B cell (primary cell): ENCODE measurements around the gene ZDHHC1.

Source experiments
- CTCF ChIP-seq: fragments of 200-600 bp; IDR thresholded peaks from one replicate; pipeline ENCODE4 v1.8.0; 2022; ENCODE audit warnings: antibody characterized with exemption, mild to moderate bottlenecking
- EZH2 ChIP-seq: IDR thresholded peaks from 2 replicates; pipeline ENCODE4 v1.6.1; 2012; ENCODE audit warnings: borderline replicate concordance, low read depth, mild to moderate bottlenecking, moderate library complexity, low read length; ENCODE audit not compliant: insufficient read depth, poor library complexity, severe bottlenecking

GRCh38 chr16:67399218-67399733 is 17.0 kb downstream of the ZDHHC1 start:
- TF ChIP-seq CTCF: peak; percentile 84
- TF ChIP-seq EZH2: no peak
